GM19328 (cell line): ENCODE results near the gene NXN.
"Not testable (repeated sequence)": the region's sequence is repeated elsewhere in the genome, so short reads cannot be mapped to it uniquely, and the experiment has no call there.

Source experiments
- ATAC-seq: cut with Tn5 transposase; IDR thresholded peaks from one replicate; pipeline ENCODE4 v1.9.1; 2021; ENCODE audit warnings: mild to moderate bottlenecking, moderate library complexity; ENCODE audit not compliant: unreplicated experiment

NXN gene

GRCh38 chr17:802901-803881, 176.4 kb downstream of the NXN start:
- ATAC-seq: no peak

- no peak for ATAC-seq
These were observed 177.1 kb downstream of the NXN start for GRCh38 chr17:802481-802880.

- no peak for ATAC-seq
These were observed 177.9 kb downstream of the NXN start for GRCh38 chr17:801660-802059.

- ATAC-seq: no peak
These were observed 178.9 kb downstream of the NXN start for GRCh38 chr17:800446-801242.

- ATAC-seq: no peak
These were observed 180.3 kb downstream of the NXN start for GRCh38 chr17:799261-799660.

GRCh38 chr17:798246-798645, 181.3 kb downstream of the NXN start:
- ATAC-seq: no peak

- ATAC-seq: no peak
These were observed 182.2 kb downstream of the NXN start for GRCh38 chr17:797236-797840.

GRCh38 chr17:796609-797008, 183.0 kb downstream of the NXN start:
- no peak for ATAC-seq

GRCh38 chr17:795721-796120, 183.9 kb downstream of the NXN start:
- no peak for ATAC-seq

- ATAC-seq: no peak
These were observed 184.3 kb downstream of the NXN start for GRCh38 chr17:795276-795675.

- no peak for ATAC-seq
These were observed 184.7 kb downstream of the NXN start for GRCh38 chr17:794876-795275.

- no peak for ATAC-seq
These were observed 187.3 kb downstream of the NXN start for GRCh38 chr17:792277-792676.

- no peak for ATAC-seq
These were observed 187.7 kb downstream of the NXN start for GRCh38 chr17:791829-792228.

- ATAC-seq: not testable (repeated sequence)
These were observed 188.7 kb downstream of the NXN start for GRCh38 chr17:790874-791247.

GRCh38 chr17:789931-790873, 189.4 kb downstream of the NXN start:
- ATAC-seq: not testable (repeated sequence)

- ATAC-seq: no peak
These were observed 190.3 kb downstream of the NXN start for GRCh38 chr17:789160-789840.

GRCh38 chr17:788551-788950, 191.0 kb downstream of the NXN start:
- ATAC-seq: no peak

GRCh38 chr17:787641-788221, 191.8 kb downstream of the NXN start:
- ATAC-seq: no peak

GRCh38 chr17:785901-786300, 193.7 kb downstream of the NXN start:
- not testable (repeated sequence) for ATAC-seq
